ENCODE results near the gene ITGB7.
A peak's percentile ranks its signal among the peaks of the same experiment; 100 is the strongest.
"Not testable (repeated sequence)": the region's sequence is repeated elsewhere in the genome, so short reads cannot be mapped to it uniquely, and the experiment has no call there.

The ITGB7 gene

GRCh38 chr12:53217051-53217930 lies 10.2 kb upstream of the ITGB7 start:
- DNase-seq, result peak in 1 of 2 donors; percentile 78

- no peak for DNase-seq
Measured at GRCh38 chr12:53215497-53215896, 8.4 kb upstream of the ITGB7 start.

DNA sequence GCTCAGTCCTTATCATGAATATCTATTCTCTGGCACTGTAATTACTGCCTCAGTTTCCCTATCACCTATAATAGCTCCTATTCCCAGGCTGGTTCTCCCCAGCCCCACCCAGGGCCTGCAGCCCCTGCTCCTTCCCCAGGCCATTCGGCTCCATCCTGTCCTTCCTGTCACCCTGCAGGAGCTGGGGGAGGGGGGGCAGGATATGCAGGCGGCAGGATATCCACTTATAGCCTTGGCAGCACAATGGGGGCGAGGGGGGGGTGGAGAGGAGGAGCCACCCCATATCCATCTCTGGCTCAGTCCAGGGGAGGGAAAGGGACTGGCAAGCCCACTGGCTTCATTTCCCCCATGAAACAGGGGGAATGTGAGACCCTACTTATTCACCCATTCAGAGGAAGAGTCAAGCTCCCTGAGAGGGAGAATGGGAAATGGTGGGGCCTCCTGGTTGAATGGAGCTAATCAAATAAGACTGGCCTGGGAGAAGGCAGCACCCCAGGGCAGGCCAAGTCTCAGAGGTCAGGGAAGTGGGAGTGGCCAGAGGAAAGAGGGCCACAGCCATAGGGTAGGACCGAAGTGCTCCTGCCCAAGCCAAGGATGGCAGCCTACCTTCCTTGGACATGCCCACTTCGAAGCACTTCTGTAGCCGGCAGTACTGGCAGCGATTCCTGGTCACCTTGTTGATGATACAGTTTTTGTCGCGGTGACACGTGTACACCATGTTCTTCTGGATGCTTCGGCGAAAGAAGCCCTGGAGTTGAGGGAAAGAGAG lies 7.8 kb upstream of the ITGB7 start:
- DNase-seq, result no peak

DNA sequence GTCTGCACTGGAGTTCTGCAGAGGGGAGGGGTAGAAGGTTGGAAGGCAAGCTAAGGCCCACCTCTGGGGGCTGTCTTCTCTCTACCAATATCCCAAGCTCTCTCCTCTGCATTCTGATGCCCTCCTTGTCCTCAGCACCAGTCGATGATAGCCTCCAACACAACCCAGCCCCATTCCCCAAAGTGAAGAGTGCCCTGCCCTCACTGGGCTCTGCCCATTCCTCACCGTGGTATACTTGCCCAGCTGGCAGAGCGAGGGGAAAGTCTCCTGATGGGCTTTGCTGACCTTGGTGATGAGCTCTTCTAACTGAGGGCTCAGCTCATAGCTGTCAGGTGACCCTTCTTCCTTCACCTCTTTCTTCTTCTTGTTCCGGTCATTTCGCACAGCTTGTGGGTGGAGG lies 7.2 kb upstream of the ITGB7 start:
- no peak for DNase-seq

- peak; percentile 81 to 83 for DNase-seq
Measured at GRCh38 chr12:53213348-53213747, 6.3 kb upstream of the ITGB7 start.

GRCh38 chr12:53212931-53213330 lies 5.9 kb upstream of the ITGB7 start:
- DNase-seq, result no peak

DNA sequence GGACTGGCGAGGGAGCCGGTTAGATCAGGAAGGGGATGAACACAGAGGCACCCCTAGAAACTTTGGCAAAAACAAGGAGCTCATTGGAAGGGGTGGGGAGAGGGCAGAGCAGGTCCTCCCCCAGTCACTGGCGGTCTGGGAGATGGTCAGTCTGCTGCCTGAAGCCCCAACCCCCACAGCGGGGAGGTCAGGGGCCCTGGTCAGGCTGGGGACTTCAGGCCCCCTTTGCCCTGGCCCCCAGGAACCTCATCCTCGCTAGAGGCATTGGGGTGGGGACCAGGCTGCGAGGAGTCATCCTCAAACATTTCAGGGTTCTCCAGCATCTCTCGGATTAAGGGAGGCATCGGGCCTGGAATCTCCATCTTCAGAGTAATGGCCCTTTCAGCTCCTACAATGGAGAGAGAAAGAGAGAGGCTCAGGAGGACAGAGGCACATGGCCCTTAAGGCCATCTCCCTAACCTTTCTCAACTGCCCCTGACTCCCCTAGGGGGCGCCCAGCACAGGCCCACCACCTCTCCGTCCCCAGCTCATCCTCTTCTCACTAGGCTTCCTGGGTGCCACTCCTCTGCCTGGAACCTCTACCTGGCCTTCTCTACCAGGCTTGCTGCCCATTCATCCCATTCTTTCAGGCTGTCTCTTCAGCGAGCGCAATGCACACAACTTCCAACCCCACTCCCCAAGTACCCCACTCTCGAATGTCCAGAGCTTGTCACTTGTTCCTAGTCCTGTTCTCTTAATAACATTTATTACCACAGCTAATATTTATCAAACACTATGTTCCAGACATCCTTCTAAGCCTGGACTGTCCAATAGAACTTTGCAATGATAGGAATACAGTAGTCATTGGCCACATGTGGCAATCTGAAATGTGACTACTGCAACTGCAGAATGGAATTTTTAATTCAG lies 4.7 kb upstream of the ITGB7 start:
- DNase-seq, result no peak

DNA sequence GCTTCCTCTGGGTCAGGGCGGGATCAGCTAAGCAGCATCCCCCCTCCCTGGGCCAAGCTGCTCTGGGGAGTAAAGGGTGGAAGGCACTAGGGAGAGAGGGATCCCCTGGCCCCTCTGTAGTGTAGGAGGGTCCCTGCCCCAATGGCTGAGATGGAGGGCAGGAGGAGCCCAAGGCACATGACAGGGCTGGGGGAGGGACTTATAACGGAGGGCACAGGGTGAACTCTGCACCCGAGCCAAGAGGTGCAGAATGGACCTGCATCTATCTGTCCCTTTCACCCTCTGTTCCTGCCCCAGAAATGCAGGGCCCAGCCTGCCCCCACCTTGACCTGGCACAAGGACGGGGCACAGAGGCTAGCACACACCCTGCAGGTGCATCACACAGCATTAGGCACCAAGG lies 3.8 kb upstream of the ITGB7 start:
- DNase-seq, result no peak

- DNase-seq, result peak; percentile 35 to 38
Measured at GRCh38 chr12:53208877-53209463, 1.9 kb upstream of the ITGB7 start.

- DNase-seq, result no peak
Measured at GRCh38 chr12:53208435-53208834, 1.4 kb upstream of the ITGB7 start.

DNA sequence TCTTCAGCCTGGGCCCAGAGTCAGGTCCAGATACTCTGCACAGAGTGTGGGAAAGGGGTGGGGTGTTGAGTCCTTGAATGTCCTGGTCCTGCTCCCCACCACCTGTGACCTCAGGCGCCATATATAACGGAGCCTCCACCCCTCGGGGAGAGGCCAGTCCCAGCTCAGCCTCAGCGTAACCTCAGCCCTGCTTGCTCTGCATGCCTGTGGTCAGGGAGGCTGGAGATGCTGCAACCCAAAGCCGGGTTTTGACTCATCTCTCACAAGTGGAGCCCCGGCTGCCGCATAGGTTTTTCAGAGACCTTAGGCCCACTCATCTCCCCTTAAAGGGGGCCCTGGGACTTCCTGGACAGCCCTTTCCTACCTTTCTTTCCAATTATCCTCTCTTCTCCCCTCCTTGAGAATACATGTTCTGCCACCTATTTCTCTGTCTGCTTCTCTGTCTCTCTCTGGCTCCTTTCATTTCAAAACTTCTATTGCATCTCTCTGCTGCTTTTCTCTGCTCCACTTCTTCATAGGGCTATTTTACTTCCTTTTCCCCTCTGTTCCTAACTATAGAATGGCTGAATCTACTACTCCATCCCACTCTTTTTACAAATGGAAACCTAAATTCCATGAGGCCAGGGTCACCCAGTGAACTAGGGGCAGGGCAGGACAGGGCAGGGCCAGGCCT lies 1.2 kb downstream of the ITGB7 start:
- peak; percentile 54 to 55 for DNase-seq

DNA sequence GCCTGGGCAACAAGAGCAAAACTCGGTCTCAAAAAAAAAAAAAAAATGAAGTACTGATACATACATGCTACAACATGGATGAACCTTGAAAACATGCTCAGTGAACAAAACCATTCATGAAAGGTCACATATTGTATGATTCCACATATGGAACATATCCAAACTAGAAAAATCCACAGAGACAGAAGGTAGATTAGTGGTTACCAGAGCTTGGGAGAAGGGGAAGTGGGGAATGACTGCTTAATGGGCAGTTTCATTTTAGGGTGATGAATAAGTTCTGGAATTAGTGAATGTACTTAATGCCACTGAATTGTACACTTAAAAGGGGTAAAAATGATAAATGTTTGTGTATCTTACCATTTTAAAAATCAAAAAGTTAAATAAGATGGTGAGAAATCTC lies 2.7 kb downstream of the ITGB7 start:
- no peak for DNase-seq

DNA sequence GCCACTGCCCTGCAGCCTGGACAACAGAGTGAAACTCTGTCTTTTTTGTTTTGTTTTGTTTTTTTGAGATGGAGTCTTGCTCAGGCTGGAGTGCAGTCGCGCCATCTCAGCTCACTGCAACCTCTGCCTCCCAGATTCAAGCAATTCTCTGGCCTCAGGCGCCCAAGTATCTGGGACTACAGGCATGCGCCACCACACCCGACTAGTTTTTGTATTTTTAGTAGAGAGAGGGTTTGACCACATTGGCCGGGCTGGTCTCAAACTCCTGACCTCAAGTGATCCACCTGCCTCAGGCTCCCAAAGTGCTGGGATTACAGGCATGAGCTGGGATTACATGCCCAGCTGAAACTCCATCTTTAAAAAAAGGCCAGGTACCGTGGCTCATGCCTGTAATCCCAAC lies 4.7 kb downstream of the ITGB7 start:
- DNase-seq, result not testable (repeated sequence)

- no peak for DNase-seq
Measured at GRCh38 chr12:53201639-53202038, 5.4 kb downstream of the ITGB7 start.

- no peak for DNase-seq
Measured at GRCh38 chr12:53201177-53201541, 5.9 kb downstream of the ITGB7 start.

DNA sequence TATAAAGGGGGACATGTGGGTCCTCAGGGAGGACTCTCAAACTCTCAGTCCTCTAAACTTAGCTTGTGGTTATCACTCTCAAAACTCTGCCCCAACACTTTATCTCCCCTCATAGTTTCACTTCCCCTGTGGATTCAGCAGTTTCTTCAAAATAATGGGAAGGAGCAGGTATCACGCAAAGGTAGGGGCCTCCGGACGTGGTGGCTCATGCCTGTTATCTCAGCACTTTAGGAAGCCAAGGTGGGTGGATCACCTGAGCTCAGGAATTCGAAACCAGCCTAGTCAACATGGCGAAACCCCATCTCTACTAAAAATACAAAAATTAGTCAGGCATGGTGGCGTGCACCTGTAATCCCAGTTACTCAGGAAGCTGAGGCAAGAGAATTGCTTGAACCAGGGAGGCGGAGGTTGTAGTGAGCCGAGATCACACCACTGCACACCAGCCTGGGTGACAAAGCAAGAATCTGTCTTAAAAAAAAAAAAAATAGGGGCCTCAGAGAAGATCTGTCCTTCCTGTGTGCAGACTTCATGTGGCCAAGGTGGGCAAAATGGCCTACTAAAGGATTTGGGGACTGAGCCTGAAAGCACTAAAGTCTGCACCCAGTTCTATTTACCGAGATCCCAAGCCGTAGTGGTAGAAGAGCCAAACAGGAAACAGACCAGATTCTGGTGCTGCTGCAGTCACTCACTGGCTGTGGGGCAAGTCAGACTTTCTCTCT lies 6.4 kb downstream of the ITGB7 start:
- DNase-seq, result no peak

- DNase-seq, result no peak
Measured at GRCh38 chr12:53200107-53200457, 7.0 kb downstream of the ITGB7 start.

DNA sequence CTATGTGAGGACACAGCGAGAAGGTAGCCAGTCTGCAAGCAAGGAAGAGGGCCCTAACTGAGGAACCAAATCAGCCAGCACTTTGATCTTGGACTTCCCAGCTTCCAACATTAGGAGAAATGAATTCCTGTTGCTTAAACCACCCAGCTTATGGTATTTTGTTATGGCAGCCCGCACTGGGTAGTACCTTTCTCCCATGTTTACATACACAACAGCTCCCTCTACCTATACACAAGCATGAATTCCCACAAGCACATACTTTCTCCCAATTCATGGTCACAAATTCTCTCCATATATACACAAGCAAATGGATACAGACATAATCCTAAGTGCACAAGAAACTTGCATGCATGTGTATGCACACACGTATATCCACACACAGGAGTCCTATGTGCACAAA lies 7.4 kb downstream of the ITGB7 start:
- DNase-seq, result no peak

GRCh38 chr12:53198486-53199110 lies 8.5 kb downstream of the ITGB7 start:
- DNase-seq, result peak in 1 of 2 donors; percentile 15

DNA sequence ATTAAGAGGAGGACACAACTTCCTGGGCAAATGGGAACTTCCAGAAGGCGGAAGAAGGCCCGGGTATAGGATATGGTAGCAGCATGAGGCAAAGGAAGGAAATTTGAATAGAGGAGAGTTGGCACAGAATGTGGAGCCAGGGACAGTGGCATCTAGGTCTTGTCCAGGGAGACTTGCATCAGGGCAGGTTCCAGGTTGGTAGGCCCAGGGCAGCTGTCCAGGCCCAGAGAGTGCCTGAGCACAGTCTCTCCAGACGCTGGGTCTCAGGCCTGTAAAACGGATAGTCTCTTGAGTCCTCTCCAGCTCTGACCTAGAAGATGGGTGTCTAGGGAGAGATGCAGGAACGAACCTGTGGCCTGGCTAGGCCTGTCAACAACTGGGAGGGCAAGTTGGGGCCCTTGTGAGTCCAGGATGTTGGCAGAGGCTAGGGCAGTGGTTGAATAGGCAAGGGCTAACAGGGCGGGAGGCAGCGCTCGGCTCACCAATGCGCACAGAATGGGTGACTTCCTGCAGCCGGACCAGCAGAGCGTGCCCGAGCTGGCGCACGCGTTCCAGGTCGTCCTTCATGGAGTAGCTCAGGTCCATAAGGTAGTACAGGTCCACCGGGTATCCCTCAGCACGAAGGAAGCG lies 9.9 kb downstream of the ITGB7 start:
- no peak for DNase-seq

- no peak for DNase-seq
Measured at GRCh38 chr12:53196486-53196885, 10.6 kb downstream of the ITGB7 start.

All from CD4-positive, alpha-beta T cell treated with Interleukin-1 beta for 1 hour (primary cell).